Measurements from ENCODE around the gene FAM168A.
"Not testable (repeated sequence)": the region's sequence is repeated elsewhere in the genome, so short reads cannot be mapped to it uniquely, and the experiment has no call there.

The FAM168A gene

GRCh38 chr11:73445980-73446379, 151.9 kb downstream of the FAM168A start:
- no peaks in the 10 kb centered on the region for H4K20me1 ChIP-seq (ENCODE audit: insufficient read depth, low read length)
- H3K79me2 ChIP-seq (ENCODE audit: low read length), result no peaks in the 10 kb centered on the region
- H3K27ac ChIP-seq (ENCODE audit: low read length), result no peak overlapping the region
- H3K9me2 ChIP-seq (replicated peaks; ENCODE audit: insufficient read depth, low read length), result no peaks in the 10 kb centered on the region
- H3K9ac ChIP-seq (ENCODE audit: low read length), result no peak overlapping the region
- no peaks in the 10 kb centered on the region for H3K4me1 ChIP-seq (ENCODE audit: low read length)
- H3F3A ChIP-seq (ENCODE audit: insufficient read depth, low read length), result no peaks in the 10 kb centered on the region
- no peaks in the 10 kb centered on the region for H3K9me3 ChIP-seq (replicated peaks; ENCODE audit: insufficient read depth, low read length)
- no peak overlapping the region for H3K4me2 ChIP-seq (ENCODE audit: low read depth, low read length)
- no peak overlapping the region for H3K4me3 ChIP-seq (ENCODE audit: low read length)
- H3K27me3 ChIP-seq (replicated peaks; ENCODE audit: insufficient read depth, low read length), result no peaks in the 10 kb centered on the region
- no peak for TF ChIP-seq EZH2 (optimal IDR thresholded peaks at IDR 0.05; ENCODE audit: low read depth, low read length)
- TF ChIP-seq CTCF (IDR thresholded peaks at IDR 0.05; ENCODE audit: low read length), result no peak
- no peak for TF ChIP-seq EZH2phosphoT487 (IDR thresholded peaks at IDR 0.05; ENCODE audit: low read length)
- DNase-seq, result no peak
- no peak overlapping the region for H2AFZ ChIP-seq (ENCODE audit: low read length)
- H3K36me3 ChIP-seq (replicated peaks; ENCODE audit: insufficient read depth, low read length), result no peaks in the 10 kb centered on the region

DNA sequence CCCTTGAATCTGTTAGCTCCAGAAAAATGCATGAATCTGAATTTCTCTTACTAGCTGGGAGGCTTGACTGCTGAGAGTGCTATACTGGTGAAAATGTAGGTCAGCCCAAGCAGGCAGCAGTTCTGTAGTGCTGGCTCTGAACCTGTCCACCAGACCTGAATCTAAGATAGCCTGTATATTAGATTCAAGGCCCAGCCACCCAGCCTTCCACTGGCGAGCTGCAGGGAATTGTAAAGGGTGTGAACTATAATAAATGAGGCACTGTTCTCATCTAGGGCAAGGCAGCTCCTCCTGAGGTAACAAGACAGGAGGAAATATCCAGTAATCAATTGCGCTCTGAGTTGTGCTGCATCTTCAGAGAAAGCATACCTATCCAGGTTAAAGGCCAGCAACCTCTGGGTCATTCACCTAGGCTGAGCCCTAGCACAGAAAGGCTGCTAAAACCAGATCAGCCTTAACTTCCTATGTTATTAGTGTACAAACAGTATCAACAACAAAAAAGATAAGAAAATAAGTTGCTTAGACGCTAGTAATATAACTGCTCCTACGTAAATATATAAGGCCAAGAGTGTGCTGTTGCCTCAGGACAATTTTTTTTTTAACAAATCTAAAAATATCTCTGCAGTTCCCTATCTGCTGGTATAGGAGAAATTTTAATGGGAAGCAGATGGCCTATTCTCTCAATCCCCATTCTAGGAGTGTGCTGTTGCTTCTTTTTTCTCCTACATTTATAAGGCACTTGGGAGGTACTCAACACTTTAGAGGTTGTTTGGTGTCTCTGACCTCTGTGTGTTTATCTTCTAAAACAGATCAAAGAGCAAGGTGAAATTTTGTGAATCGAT, 158.7 kb downstream of the FAM168A start:
- H3K27ac ChIP-seq (ENCODE audit: low read length), result no peak overlapping the region
- TF ChIP-seq CTCF (IDR thresholded peaks at IDR 0.05; ENCODE audit: low read length), result no peak
- no peak for TF ChIP-seq EZH2phosphoT487 (IDR thresholded peaks at IDR 0.05; ENCODE audit: low read length)
- no peak for TF ChIP-seq EZH2 (optimal IDR thresholded peaks at IDR 0.05; ENCODE audit: low read depth, low read length)
- H3K36me3 ChIP-seq (replicated peaks; ENCODE audit: insufficient read depth, low read length), result no peaks in the 10 kb centered on the region
- no peaks in the 10 kb centered on the region for H3K79me2 ChIP-seq (ENCODE audit: low read length)
- H4K20me1 ChIP-seq (ENCODE audit: insufficient read depth, low read length), result no peaks in the 10 kb centered on the region
- no peaks in the 10 kb centered on the region for H3F3A ChIP-seq (ENCODE audit: insufficient read depth, low read length)
- H3K9me3 ChIP-seq (replicated peaks; ENCODE audit: insufficient read depth, low read length), result no peaks in the 10 kb centered on the region
- H3K9ac ChIP-seq (ENCODE audit: low read length), result no peak overlapping the region
- no peak overlapping the region for H3K4me2 ChIP-seq (ENCODE audit: low read depth, low read length)
- H3K4me3 ChIP-seq (ENCODE audit: low read length), result no peak overlapping the region
- H3K4me1 ChIP-seq (ENCODE audit: low read length), result no peaks in the 10 kb centered on the region
- no peak overlapping the region for H2AFZ ChIP-seq (ENCODE audit: low read length)
- no peaks in the 10 kb centered on the region for H3K9me2 ChIP-seq (replicated peaks; ENCODE audit: insufficient read depth, low read length)
- no peaks in the 10 kb centered on the region for H3K27me3 ChIP-seq (replicated peaks; ENCODE audit: insufficient read depth, low read length)
- DNase-seq, result no peak

DNA sequence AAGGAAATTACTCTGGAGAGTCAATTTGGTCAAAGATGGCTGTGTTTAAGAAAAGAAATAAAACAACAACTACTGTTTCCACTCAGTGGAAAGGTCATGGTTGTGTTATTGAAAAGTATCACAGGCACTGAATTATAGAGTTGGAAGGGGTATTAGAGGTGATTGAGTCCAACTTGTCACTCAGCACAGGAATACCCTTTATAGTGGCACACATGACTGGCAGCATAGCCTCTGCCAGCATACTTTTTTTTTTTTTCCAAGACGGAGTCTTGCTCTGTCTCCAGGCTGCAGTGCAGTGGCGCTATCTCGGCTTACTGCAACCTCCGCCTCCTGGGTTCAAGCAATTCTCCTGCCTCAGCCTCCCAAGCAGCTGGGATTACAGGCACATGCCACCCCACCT, 161.1 kb downstream of the FAM168A start:
- not testable (repeated sequence) for H3K9ac ChIP-seq (ENCODE audit: low read length); H3K79me2 ChIP-seq (ENCODE audit: low read length); H3K27ac ChIP-seq (ENCODE audit: low read length); DNase-seq; H3K9me2 ChIP-seq (replicated peaks; ENCODE audit: insufficient read depth, low read length); H4K20me1 ChIP-seq (ENCODE audit: insufficient read depth, low read length); H3K4me3 ChIP-seq (ENCODE audit: low read length); H3K4me1 ChIP-seq (ENCODE audit: low read length); H3K27me3 ChIP-seq (replicated peaks; ENCODE audit: insufficient read depth, low read length); H3K9me3 ChIP-seq (replicated peaks; ENCODE audit: insufficient read depth, low read length); H3F3A ChIP-seq (ENCODE audit: insufficient read depth, low read length); H2AFZ ChIP-seq (ENCODE audit: low read length); H3K4me2 ChIP-seq (ENCODE audit: low read depth, low read length); H3K36me3 ChIP-seq (replicated peaks; ENCODE audit: insufficient read depth, low read length)

DNA sequence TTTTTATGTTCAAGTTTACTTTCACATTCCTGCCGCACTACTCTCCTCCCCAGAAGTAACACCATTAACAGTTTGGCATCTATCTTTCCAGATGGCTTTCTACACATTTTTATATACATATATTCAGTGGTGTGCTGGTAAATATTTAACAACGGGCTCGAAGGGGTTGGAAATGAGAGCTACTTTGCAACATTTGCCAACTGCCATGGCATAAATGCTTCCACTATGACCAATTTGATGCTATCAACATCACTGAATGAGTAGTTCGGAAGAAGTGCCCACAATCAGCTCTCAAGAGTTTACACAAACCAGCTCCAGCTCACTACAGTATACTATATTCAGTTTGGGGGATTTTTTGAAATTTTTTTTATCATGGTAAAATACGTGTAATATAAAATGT, 166.5 kb downstream of the FAM168A start:
- no peak overlapping the region for H3K9ac ChIP-seq (ENCODE audit: low read length)
- H3K4me2 ChIP-seq (ENCODE audit: low read depth, low read length), result no peak overlapping the region

More for the DNA sequence above, 166.5 kb downstream of the FAM168A start:
- TF ChIP-seq EZH2phosphoT487 (IDR thresholded peaks at IDR 0.05; ENCODE audit: low read length) (no peak), CTCF (IDR thresholded peaks at IDR 0.05; ENCODE audit: low read length) (no peak), EZH2 (optimal IDR thresholded peaks at IDR 0.05; ENCODE audit: low read depth, low read length) (no peak)
- Histone ChIP-seq H2AFZ (ENCODE audit: low read length) (no peak overlapping the region), H3K27me3 (replicated peaks; ENCODE audit: insufficient read depth, low read length) (no peaks in the 10 kb centered on the region), H3K4me1 (ENCODE audit: low read length) (no peaks in the 10 kb centered on the region), H4K20me1 (ENCODE audit: insufficient read depth, low read length) (no peaks in the 10 kb centered on the region), H3K9me2 (replicated peaks; ENCODE audit: insufficient read depth, low read length) (no peaks in the 10 kb centered on the region), H3K36me3 (replicated peaks; ENCODE audit: insufficient read depth, low read length) (no peaks in the 10 kb centered on the region), H3K79me2 (ENCODE audit: low read length) (no peaks in the 10 kb centered on the region), H3F3A (ENCODE audit: insufficient read depth, low read length) (no peaks in the 10 kb centered on the region), H3K27ac (ENCODE audit: low read length) (no peak overlapping the region), H3K9me3 (replicated peaks; ENCODE audit: insufficient read depth, low read length) (no peaks in the 10 kb centered on the region), H3K4me3 (ENCODE audit: low read length) (no peak overlapping the region)
- no peak for DNase-seq
